Suprapubic skin (tissue), 4 donors: Measurements from ENCODE around the gene PDE4D.

ENCODE experiments used
- POLR2A ChIP-seq, 2 donors: fragments of 450-650 bp; IDR thresholded peaks; one replicate each; pipeline ENCODE4 v1.6.1; 2017; ENCODE audit warnings: antibody characterized with exemption in 2 of 2, mild to moderate bottlenecking in 2 of 2, moderate library complexity in 2 of 2
- POLR2AphosphoS5 ChIP-seq, 3 donors: sonication (generic); formaldehyde crosslinking; IDR thresholded peaks; one replicate each; pipeline ENCODE4 v1.6.1; 2017; ENCODE audit warnings: antibody characterized with exemption in 3 of 3
- TF ChIP-seq, protein P1 (sequence below), 2 donors: fragments of 200-600 bp in 1 of 2; fragments of 450-650 bp in 1 of 2; sonication (generic) in 1 of 2; IDR thresholded peaks; one replicate each; pipeline ENCODE4 v1.5.1; 2016 to 2019; ENCODE audit warnings: antibody characterized with exemption in 2 of 2, mild to moderate bottlenecking in 1 of 2, moderate library complexity in 1 of 2

DNA sequence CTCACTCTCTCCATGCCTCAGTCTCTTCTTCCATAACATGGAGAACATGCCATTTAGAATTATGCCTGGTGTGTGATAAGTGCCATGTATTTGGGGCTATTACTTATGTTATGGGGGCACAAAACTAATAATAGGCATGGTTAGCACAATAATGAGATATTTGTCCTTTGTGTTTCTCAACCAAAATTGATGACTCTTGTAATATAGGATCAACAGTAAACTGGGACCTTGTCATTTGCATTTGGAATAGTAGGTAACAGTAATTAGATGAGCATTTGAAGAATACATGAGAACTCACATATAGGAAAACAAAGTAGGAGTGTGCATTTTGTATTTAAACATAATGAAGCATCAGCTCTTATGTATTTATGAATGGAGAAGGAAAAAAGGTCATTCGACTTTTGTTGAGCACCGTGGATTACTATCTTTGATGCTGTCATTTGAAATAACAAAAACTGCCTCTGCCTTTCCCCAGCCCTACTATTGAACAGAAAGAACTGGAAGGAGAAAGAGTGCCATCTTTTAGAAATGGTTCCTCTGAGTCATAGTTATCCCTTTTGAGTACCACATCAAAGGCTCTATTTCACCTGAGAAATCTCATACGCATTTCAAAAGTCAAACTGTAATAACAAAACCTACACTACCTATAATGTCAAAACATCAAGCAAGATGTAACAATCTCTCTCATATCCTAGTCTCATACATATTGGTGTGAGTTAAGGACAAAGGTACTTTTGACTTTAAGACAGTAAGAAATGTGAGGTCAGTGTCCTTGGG, 655.2 kb downstream of the PDE4D start:
- TF ChIP-seq, protein P1, sequence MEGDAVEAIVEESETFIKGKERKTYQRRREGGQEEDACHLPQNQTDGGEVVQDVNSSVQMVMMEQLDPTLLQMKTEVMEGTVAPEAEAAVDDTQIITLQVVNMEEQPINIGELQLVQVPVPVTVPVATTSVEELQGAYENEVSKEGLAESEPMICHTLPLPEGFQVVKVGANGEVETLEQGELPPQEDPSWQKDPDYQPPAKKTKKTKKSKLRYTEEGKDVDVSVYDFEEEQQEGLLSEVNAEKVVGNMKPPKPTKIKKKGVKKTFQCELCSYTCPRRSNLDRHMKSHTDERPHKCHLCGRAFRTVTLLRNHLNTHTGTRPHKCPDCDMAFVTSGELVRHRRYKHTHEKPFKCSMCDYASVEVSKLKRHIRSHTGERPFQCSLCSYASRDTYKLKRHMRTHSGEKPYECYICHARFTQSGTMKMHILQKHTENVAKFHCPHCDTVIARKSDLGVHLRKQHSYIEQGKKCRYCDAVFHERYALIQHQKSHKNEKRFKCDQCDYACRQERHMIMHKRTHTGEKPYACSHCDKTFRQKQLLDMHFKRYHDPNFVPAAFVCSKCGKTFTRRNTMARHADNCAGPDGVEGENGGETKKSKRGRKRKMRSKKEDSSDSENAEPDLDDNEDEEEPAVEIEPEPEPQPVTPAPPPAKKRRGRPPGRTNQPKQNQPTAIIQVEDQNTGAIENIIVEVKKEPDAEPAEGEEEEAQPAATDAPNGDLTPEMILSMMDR (IDR thresholded peaks at IDR 0.05) = no peak
- TF ChIP-seq POLR2A (IDR thresholded peaks at IDR 0.05) (no peak), POLR2AphosphoS5 (IDR thresholded peaks at IDR 0.05) (no peak)
